Upper lobe of left lung (tissue), 6 donors: ENCODE measurements around the gene MAN2A2. TPM values are rescaled to one million over a fixed set of nuclear protein-coding genes. Genes with fewer than 3 reads are reported as not detected.

Source experiments
- ATAC-seq, 2 donors: fragments of 200-7000 bp; cut with Tn5 transposase; one replicate each; pipeline ENCODE4 v1.9.1; 2022; ENCODE audit warnings: mild to moderate bottlenecking in 2 of 2, moderate library complexity in 2 of 2; ENCODE audit not compliant: low FRiP score in 2 of 2
- DNase-seq, 2 donors: peaks; one replicate each; pipeline ENCODE4 v3.0.0-alpha.2; 2019 to 2020
- H3K27ac ChIP-seq, 4 donors: fragments of 200-600 bp; sonication (generic); one replicate each; pipeline ENCODE4 v1.5.1; 2016 to 2019
- H3K27me3 ChIP-seq, 4 donors: fragments of 200-600 bp; sonication (generic); one replicate each; pipeline ENCODE4 v1.5.1; 2017 to 2019
- H3K36me3 ChIP-seq, 4 donors: fragments of 200-600 bp; sonication (generic); one replicate each; pipeline ENCODE4 v1.5.1; 2016 to 2019
- H3K4me1 ChIP-seq, 4 donors: fragments of 200-600 bp; sonication (generic); one replicate each; pipeline ENCODE4 v1.5.1; 2018 to 2019
- H3K4me3 ChIP-seq, 4 donors: fragments of 200-600 bp; sonication (generic); one replicate each; pipeline ENCODE4 v1.5.1; 2017 to 2019; ENCODE audit warnings: mild to moderate bottlenecking in 2 of 4, moderate library complexity in 1 of 4
- H3K9me3 ChIP-seq, 4 donors: fragments of 200-600 bp; sonication (generic); one replicate each; pipeline ENCODE4 v1.5.1; 2018 to 2019
- CTCF ChIP-seq, 6 experiments: fragments of 450-650 bp in 4 of 6; fragments of 200-600 bp in 2 of 6; sonication (generic) in 2 of 6; IDR thresholded peaks; one replicate each; pipeline ENCODE4 v1.5.1; 2016 to 2019; ENCODE audit warnings: antibody characterized with exemption in 6 of 6
- EP300 ChIP-seq, 4 donors: sonication (generic); formaldehyde crosslinking; IDR thresholded peaks; one replicate each; pipeline ENCODE4 v1.5.1; 2017; ENCODE audit warnings: antibody characterized with exemption in 4 of 4, control low read depth in 2 of 4
- POLR2A ChIP-seq, 4 donors: fragments of 450-650 bp; IDR thresholded peaks; one replicate each; pipeline ENCODE4 v1.5.1; 2016 to 2017; ENCODE audit warnings: antibody characterized with exemption in 4 of 4, mild to moderate bottlenecking in 2 of 4
- POLR2AphosphoS5 ChIP-seq, 2 donors: sonication (generic); formaldehyde crosslinking; IDR thresholded peaks; one replicate each; pipeline ENCODE4 v1.5.1; 2017; ENCODE audit warnings: antibody characterized with exemption in 2 of 2
- WGBS, 2 donors: methylation state at CpG; one replicate each; pipeline ENCODE4 v1.1.5; 2017 to 2018; 5-methylcytosine and 5-hydroxymethylcytosine counted together
- total RNA-seq, 6 donors: library from RNA; depleted of rRNA in 4 of 6; stranded (reverse); fragments of >200 nt in 4 of 6; gene quantifications; one replicate each; pipeline versions ENCODE4 v1.1.0 to v1.2.1, GENCODE V29; 2016 to 2021
- donor health status: DM: no; HTN: no; CAD: no; lungs with moderate emphysema.
- donor health status: DM: no; HTN: yes; CAD: no; lungs with severe emphysema.

Gene MAN2A2
- total RNA-seq, 6 donors from 2014 or later: 36.8 to 219 (median 90.1) TPM

- H3K9me3 ChIP-seq: no peaks in the 10 kb centered on the region
- no peaks in the 10 kb centered on the region for H3K27me3 ChIP-seq
- TF ChIP-seq EP300 (IDR thresholded peaks at IDR 0.05) (no peak), POLR2AphosphoS5 (IDR thresholded peaks at IDR 0.05) (peak in 1 of 2 donors; percentile 5), CTCF (IDR thresholded peaks at IDR 0.05) (peak; percentile 89 to 98 (median 92))
- ATAC-seq (peak; percentile 30 to 77), DNase-seq (peak; percentile 80 to 97)
- peak overlapping the region in 2 of 4 donors; percentile 43 to 49 for H3K27ac ChIP-seq
- peaks cover 23 to 35% (median 25%) of the 10 kb centered on the region in 4 donors for H3K4me1 ChIP-seq
- 13 to 28% methylated on average over 23 to 44 of the region's 56 CpGs for WGBS, 2 donors
- H3K4me3 ChIP-seq: peak overlapping the region; percentile 40 to 69 (median 56)
- peaks cover 0 to 41% (median 27%) of the 10 kb centered on the region in 4 donors for H3K36me3 ChIP-seq
Observed at GRCh38 chr15:90956274-90957030, 53.4 kb downstream of the MAN2A2 start.

DNA sequence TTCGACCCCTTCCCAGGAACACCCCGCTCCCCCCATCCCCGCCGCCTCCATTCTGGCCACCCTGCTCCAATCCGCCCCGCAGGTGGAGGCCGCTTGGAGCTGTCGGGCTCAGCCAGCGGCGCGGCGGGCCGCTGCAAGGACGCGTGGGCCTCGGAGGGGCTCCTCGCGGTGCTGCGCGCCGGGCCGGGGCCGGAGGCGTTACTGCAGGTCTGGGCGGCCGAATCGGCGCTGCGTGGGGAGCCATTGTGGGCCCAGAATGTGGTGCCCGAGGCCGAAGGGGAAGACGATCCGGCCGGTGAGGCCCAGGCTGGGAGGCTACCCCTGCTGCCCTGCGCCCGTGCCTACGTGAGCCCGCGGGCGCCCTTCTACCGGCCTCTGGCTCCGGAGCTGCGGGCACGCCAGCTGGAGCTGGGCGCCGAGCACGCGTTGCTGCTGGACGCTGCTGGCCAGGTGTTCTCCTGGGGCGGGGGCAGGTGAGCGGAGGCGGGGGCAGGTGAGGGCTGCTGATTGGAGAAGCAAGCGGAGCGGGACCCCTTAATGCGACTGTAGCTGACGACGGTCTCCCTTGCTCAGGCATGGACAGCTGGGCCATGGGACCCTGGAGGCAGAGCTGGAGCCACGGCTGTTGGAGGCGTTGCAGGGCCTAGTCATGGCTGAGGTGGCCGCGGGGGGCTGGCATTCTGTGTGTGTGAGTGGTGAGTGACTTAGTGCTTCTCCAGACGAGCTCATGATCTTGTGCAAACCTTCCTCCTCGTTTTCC, 54.1 kb downstream of the MAN2A2 start:
- Histone ChIP-seq H3K27me3 (no peaks in the 10 kb centered on the region), H3K27ac (peak overlapping the region in 2 of 4 donors; percentile 43 to 49), H3K36me3 (peaks cover 0 to 41% (median 27%) of the 10 kb centered on the region in 4 donors), H3K4me3 (peak overlapping the region; percentile 40 to 69 (median 56)), H3K4me1 (peaks cover 23 to 35% (median 25%) of the 10 kb centered on the region in 4 donors), H3K9me3 (no peaks in the 10 kb centered on the region)
- WGBS, 2 donors: 38 to 47% methylated on average over 21 to 43 of the region's 63 CpGs
- peak in 1 of 2 donors; percentile 22 for ATAC-seq
- TF ChIP-seq CTCF (IDR thresholded peaks at IDR 0.05): no peak
- no peak for TF ChIP-seq POLR2AphosphoS5 (IDR thresholded peaks at IDR 0.05)
- peak in 1 of 2 donors; percentile 90 for DNase-seq

DNA sequence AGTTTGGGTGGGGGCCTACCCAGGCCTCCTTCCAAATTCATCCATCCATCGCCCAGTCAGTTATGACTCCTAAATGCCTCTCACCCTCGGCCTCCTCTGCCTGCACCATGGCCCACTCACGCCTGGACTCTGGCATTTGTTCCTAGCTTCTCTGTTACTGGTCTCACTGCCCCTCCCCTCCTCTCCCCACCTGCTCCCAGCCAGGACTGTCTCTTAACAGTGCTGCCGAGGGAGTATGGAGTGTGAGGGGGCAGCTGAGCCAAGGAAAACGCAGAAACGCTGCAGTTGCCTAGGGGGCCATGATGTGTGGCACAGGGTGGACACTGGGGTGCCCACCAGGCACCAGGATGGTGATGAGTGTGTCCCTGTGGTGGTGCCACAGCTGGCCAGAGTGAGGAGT, 54.7 kb downstream of the MAN2A2 start:
- Histone ChIP-seq H3K27ac (no peak overlapping the region), H3K4me3 (peak overlapping the region in 2 of 4 donors; percentile 61 to 69), H3K36me3 (peaks cover 0 to 39% (median 23%) of the 10 kb centered on the region in 4 donors), H3K4me1 (peaks cover 23 to 35% (median 25%) of the 10 kb centered on the region in 4 donors), H3K9me3 (no peaks in the 10 kb centered on the region), H3K27me3 (no peaks in the 10 kb centered on the region)
- DNase-seq (no peak), ATAC-seq (no peak)
- TF ChIP-seq POLR2AphosphoS5 (IDR thresholded peaks at IDR 0.05) (no peak), EP300 (IDR thresholded peaks at IDR 0.05) (no peak), CTCF (IDR thresholded peaks at IDR 0.05) (no peak), POLR2A (IDR thresholded peaks at IDR 0.05) (no peak)
- WGBS, 2 donors: 87 to 90% methylated on average over 6 of the region's 6 CpGs

- Histone ChIP-seq H3K27me3 (no peaks in the 10 kb centered on the region), H3K4me3 (no peak overlapping the region), H3K4me1 (peaks cover 23 to 35% (median 25%) of the 10 kb centered on the region in 4 donors), H3K36me3 (peaks cover 0 to 28% (median 16%) of the 10 kb centered on the region in 4 donors), H3K27ac (no peak overlapping the region), H3K9me3 (no peaks in the 10 kb centered on the region)
- TF ChIP-seq EP300 (IDR thresholded peaks at IDR 0.05): no peak
- no peak for TF ChIP-seq POLR2AphosphoS5 (IDR thresholded peaks at IDR 0.05)
- no peak for TF ChIP-seq CTCF (IDR thresholded peaks at IDR 0.05)
- no peak for TF ChIP-seq POLR2A (IDR thresholded peaks at IDR 0.05)
- 86 to 92% methylated on average over 8 of the region's 8 CpGs for WGBS, 2 donors
- DNase-seq: no peak
- ATAC-seq: no peak
Observed at GRCh38 chr15:90959028-90959595, 56.0 kb downstream of the MAN2A2 start.
